DND-41 (cell line): Measurements from ENCODE around the gene SMG6.
A peak's percentile ranks its signal among the peaks of the same experiment; 100 is the strongest.

Experiments
- ATAC-seq: fragments of 200-7000 bp; cut with Tn5 transposase; 3 replicates; pipeline ENCODE4 v1.9.1; 2021; ENCODE audit warnings: low read depth; ENCODE audit not compliant: insufficient read depth
- DNase-seq: peaks from one replicate; pipeline ENCODE4 v3.0.0-alpha.2; 2020
- H2AFZ ChIP-seq: 2 replicates; pipeline ENCODE4 v1.6.0; 2012; ENCODE audit warnings: low read depth, low read length
- H3K27ac ChIP-seq: 2 replicates; pipeline ENCODE4 v1.5.1; 2012; ENCODE audit warnings: low read length, inconsistent platforms
- H3K27me3 ChIP-seq: fragments of 200-600 bp; sonication (generic); 2 replicates; pipeline ENCODE4 v1.6.0; 2012; ENCODE audit warnings: low read length, mild to moderate bottlenecking, inconsistent platforms; ENCODE audit not compliant: insufficient read depth, poor library complexity
- H3K36me3 ChIP-seq: 2 replicates; pipeline ENCODE4 v1.5.1; 2012; ENCODE audit warnings: low read length, inconsistent platforms; ENCODE audit not compliant: insufficient read depth
- H3K4me1 ChIP-seq: 2 replicates; pipeline ENCODE4 v1.5.1; 2012; ENCODE audit warnings: mild to moderate bottlenecking, low read length; ENCODE audit not compliant: insufficient read depth
- H3K4me2 ChIP-seq: 2 replicates; pipeline ENCODE4 v1.6.0; 2012; ENCODE audit warnings: mild to moderate bottlenecking, moderate library complexity, low read length, inconsistent platforms; ENCODE audit not compliant: insufficient read depth
- H3K4me3 ChIP-seq, 2 experiments: fragments of 200-600 bp in 1 of 2; shearing (Covaris generic) in 1 of 2; 2 replicates each; pipeline ENCODE4 v1.5.1; 2012 to 2016; ENCODE audit warnings: inconsistent platforms in 2 of 2, low read length in 2 of 2, mild to moderate bottlenecking in 2 of 2, low read depth in 1 of 2, moderate library complexity in 1 of 2
- H3K79me2 ChIP-seq: 2 replicates; pipeline ENCODE4 v1.6.0; 2012; ENCODE audit warnings: low read length, inconsistent platforms; ENCODE audit not compliant: insufficient read depth
- H3K9ac ChIP-seq: 2 replicates; pipeline ENCODE4 v1.6.0; 2012; ENCODE audit warnings: low read depth, mild to moderate bottlenecking, inconsistent platforms, low read length, moderate library complexity
- H3K9me3 ChIP-seq: 2 replicates; pipeline ENCODE4 v1.5.1; 2012; ENCODE audit warnings: low read length, moderate library complexity, mild to moderate bottlenecking, inconsistent platforms; ENCODE audit not compliant: insufficient read depth, severe bottlenecking
- H4K20me1 ChIP-seq: 2 replicates; pipeline ENCODE4 v1.6.0; 2012; ENCODE audit warnings: low read length; ENCODE audit not compliant: insufficient read depth
- CTCF ChIP-seq: IDR thresholded peaks from 2 replicates; pipeline ENCODE4 v1.5.1; 2012; ENCODE audit warnings: borderline replicate concordance, low read length, moderate library complexity, mild to moderate bottlenecking; ENCODE audit not compliant: poor library complexity, severe bottlenecking; ENCODE audit errors: extremely low read depth
- EZH2 ChIP-seq: IDR thresholded peaks from 3 replicates; pipeline ENCODE4 v1.6.1; 2012; ENCODE audit warnings: borderline replicate concordance, low read depth, mild to moderate bottlenecking, moderate library complexity, low read length, inconsistent platforms; ENCODE audit not compliant: severe bottlenecking

The SMG6 gene

GRCh38 chr17:2312736-2313135 is 9.2 kb upstream of the SMG6 start:
- no peak for ATAC-seq
- H2AFZ ChIP-seq: no peak overlapping the region

DNA sequence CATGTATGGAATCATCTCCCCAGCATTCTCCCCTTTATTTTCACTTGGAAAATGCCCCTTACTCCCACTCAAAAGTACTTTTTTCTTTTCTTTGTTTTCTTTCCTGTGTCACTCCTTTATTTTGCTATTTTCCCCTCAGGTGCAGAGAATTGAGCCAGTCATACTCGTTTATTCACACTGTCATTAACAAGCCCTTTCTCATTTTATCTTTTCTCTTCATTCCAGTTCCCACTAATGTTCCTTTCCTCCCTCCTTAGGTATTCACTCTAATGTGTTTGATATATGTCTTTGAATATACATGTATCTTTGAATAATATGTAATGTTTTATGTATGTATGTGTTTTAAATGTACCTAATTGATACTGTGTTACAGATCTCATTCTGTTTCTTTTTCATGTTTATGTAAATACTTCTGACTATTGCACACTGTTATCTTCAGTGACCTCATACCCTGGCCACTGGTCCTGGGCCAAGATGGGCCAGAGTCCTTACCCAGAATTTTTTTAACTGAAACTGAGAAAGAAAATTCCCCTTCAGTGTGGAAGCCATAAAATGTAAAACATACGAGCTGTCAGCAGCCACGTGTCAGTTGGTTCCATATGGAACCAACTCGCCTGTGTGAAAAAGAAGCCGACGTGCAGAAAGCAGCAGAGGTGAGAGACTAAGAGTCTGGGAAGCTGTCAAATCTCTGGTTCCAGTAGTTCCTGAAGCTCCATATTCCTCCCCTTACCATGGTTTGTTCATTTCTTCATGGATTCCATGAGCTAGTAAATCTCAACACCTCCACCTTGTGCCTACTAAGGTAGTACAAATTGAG is 6.0 kb upstream of the SMG6 start:
- TF ChIP-seq CTCF: no peak
- no peak for TF ChIP-seq EZH2
- Histone ChIP-seq H3K4me2 (no peak overlapping the region), H3K27me3 (no peaks in the 10 kb centered on the region)

More at GRCh38 chr17:2312736-2313135, 9.2 kb upstream of the SMG6 start:
- Histone ChIP-seq H3K9me3 (no peaks in the 10 kb centered on the region), H3K4me3 (no peak overlapping the region), H3K36me3 (peaks cover 4% of the 10 kb centered on the region; the same call in 1 of the 2 replicates), H3K27ac (no peak overlapping the region), H3K9ac (no peak overlapping the region), H3K27me3 (no peaks in the 10 kb centered on the region), H3K4me1 (no peaks in the 10 kb centered on the region), H4K20me1 (no peaks in the 10 kb centered on the region), H3K4me2 (no peak overlapping the region), H3K79me2 (0 out of 2 replicates have a peak, but pooled peaks cover under 1% of the 10 kb centered on the region)
- DNase-seq: no peak
- TF ChIP-seq CTCF: no peak
- no peak for TF ChIP-seq EZH2

DNA sequence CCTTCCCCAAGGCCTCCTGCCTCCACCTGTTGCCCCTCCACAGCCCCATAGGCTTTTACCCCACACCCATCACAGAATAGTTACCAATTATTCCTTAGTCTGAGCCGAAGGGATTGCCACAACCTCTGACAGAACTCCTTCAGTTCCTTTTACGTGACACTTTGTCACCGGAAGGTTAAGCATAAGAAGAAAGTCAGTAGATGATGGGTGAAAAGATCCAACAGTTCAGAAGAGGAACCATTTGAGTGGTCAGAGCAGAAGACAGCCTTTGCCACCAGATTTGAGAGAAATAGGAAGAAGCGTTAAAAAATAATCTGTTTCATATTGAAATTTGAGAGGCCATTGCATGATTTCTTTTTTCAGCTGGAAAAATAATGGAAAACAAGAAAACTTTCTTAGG is 1.3 kb upstream of the SMG6 start:
- peak overlapping the region; percentile 91; the same call in 1 of the 2 replicates for H3K9ac ChIP-seq
- TF ChIP-seq EZH2 (no peak), CTCF (no peak)
- peaks cover 19% of the 10 kb centered on the region for H4K20me1 ChIP-seq
- H3K4me1 ChIP-seq: peaks cover 44% of the 10 kb centered on the region
- ATAC-seq (no peak), DNase-seq (no peak)
- peak overlapping the region in 1 of 2 experiments; percentile 98; a peak in 1 of 4 replicates for H3K4me3 ChIP-seq
- H3K27me3 ChIP-seq: no peaks in the 10 kb centered on the region
- no peaks in the 10 kb centered on the region for H3K9me3 ChIP-seq
- H3K79me2 ChIP-seq: peaks cover 68% of the 10 kb centered on the region
- no peak overlapping the region for H3K27ac ChIP-seq
- no peak overlapping the region for H2AFZ ChIP-seq
- H3K36me3 ChIP-seq: peaks cover 20% of the 10 kb centered on the region
- peak overlapping the region; percentile 87; the same call in 1 of the 2 replicates for H3K4me2 ChIP-seq

More for the DNA sequence above, 6.0 kb upstream of the SMG6 start:
- Histone ChIP-seq H3K79me2 (peaks cover 25% of the 10 kb centered on the region), H3K9me3 (no peaks in the 10 kb centered on the region), H2AFZ (no peak overlapping the region), H3K4me3 (no peak overlapping the region), H3K36me3 (peaks cover 4% of the 10 kb centered on the region; the same call in 1 of the 2 replicates), H3K27ac (no peak overlapping the region), H4K20me1 (peaks cover 3% of the 10 kb centered on the region; the same call in 1 of the 2 replicates), H3K4me1 (peaks cover 19% of the 10 kb centered on the region), H3K9ac (no peak overlapping the region)
- DNase-seq (no peak), ATAC-seq (no peak)
